ENCODE measurements around the gene PLA2G4F.
A peak's percentile ranks its signal among the peaks of the same experiment; 100 is the strongest.

PLA2G4F gene, protein sequence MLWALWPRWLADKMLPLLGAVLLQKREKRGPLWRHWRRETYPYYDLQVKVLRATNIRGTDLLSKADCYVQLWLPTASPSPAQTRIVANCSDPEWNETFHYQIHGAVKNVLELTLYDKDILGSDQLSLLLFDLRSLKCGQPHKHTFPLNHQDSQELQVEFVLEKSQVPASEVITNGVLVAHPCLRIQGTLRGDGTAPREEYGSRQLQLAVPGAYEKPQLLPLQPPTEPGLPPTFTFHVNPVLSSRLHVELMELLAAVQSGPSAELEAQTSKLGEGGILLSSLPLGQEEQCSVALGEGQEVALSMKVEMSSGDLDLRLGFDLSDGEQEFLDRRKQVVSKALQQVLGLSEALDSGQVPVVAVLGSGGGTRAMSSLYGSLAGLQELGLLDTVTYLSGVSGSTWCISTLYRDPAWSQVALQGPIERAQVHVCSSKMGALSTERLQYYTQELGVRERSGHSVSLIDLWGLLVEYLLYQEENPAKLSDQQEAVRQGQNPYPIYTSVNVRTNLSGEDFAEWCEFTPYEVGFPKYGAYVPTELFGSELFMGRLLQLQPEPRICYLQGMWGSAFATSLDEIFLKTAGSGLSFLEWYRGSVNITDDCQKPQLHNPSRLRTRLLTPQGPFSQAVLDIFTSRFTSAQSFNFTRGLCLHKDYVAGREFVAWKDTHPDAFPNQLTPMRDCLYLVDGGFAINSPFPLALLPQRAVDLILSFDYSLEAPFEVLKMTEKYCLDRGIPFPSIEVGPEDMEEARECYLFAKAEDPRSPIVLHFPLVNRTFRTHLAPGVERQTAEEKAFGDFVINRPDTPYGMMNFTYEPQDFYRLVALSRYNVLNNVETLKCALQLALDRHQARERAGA

DNA sequence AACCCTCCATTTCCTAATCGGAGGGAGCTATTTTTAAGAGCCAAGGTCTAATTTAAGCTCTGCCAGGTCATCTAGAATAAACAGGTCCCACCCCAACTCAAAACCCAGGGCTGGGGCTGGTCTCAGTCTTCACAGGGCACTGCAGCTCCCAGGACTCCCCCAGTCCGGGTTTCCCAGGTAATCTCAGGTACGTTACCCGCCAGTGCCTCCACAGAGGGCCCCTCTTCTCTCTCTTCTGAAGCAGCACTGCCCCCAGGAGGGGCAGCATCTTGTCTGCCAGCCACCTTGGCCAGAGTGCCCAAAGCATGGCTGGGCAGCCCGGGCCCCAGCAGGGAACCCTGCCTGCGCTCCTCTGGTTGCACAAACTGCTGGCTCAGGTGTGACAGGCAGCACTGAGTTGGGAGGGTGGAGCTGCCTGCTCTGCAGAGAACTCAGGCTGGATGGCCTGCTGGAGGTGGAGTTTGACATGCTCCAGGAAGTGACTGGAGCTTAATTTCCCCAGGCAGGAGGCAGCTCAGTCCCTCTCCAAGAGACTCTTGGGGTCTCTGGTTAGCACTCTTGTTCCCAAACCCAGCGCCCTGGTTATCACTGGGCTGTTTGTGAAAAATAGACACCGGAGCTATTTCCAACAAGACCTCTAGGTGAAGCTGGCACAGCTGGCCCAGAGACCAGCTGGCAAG is at the start of gene PLA2G4F:
Gene PLA2G4F (minus strand): TSS at position 394 of the 680 bp plus-strand sequence. CDS start 87 bp downstream, at position 307.
- Mint-ChIP-seq H3K4me3 (no peak within 1 kb of the TSS), H3K27ac (no peak within 1 kb of the TSS), H3K9me3 (no peaks in the 10 kb centered on the region), H3K27me3 (no peaks in the 10 kb centered on the region), H3K4me1 (no peaks in the 10 kb centered on the region), H3K36me3 (peaks cover 12% of the 10 kb centered on the region)
- CTCF ChIA-PET: no interaction called here
- peak; percentile 23 for DNase-seq

DNA sequence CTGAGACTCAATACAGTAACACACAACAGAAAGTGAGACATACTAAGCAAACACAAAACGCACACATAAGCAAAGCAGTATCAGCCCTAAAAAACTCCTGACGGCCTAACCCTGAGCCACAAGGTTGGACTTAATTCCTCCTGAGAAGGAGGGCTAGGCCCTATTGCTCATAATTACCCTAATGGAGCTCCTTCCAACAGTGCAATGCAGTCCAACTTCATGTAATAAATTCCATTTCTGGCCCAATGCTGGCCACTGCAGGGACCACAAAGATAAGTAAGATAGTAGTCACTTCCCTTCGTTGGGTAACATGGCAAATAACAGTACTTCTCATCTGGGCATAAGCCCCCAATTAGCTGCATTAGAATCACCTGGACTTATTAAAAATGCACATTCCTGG is 47.5 kb upstream of the PLA2G4F start:
- Mint-ChIP-seq H3K4me3 (no peak overlapping the region), H3K27ac (no peak overlapping the region), H3K27me3 (no peaks in the 10 kb centered on the region), H3K9me3 (peaks cover 2% of the 10 kb centered on the region), H3K4me1 (peaks cover 37% of the 10 kb centered on the region), H3K36me3 (peaks cover 27% of the 10 kb centered on the region)
- CTCF ChIA-PET: no interaction called here
- no peak for DNase-seq

DNA sequence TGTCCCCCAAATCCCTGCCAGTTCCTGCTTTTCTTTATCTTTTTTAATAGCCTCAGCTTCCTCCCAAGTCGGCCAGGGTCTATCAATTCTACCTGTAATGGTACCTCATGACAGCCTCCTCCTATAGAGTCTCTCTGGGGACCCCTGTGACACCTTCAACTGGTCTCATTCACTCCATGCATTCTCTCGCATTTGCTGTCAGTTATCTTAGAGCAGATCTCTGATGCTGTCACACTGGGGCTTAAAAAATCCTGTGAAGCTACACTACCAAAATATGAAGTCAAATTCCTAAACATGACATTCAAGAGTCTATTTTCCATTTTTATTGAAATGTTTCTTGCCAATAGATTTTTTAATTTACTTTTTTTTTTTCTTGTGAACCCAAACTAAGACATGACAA is 46.2 kb upstream of the PLA2G4F start:
- no peak for DNase-seq
- H3K4me3 Mint-ChIP-seq: no peak overlapping the region
- peaks cover 29% of the 10 kb centered on the region for H3K4me1 Mint-ChIP-seq
- H3K27me3 Mint-ChIP-seq: no peaks in the 10 kb centered on the region
- no peaks in the 10 kb centered on the region for H3K9me3 Mint-ChIP-seq
- H3K36me3 Mint-ChIP-seq: peaks cover 29% of the 10 kb centered on the region
- H3K27ac Mint-ChIP-seq: no peak overlapping the region
- CTCF ChIA-PET: no interaction called here

DNA sequence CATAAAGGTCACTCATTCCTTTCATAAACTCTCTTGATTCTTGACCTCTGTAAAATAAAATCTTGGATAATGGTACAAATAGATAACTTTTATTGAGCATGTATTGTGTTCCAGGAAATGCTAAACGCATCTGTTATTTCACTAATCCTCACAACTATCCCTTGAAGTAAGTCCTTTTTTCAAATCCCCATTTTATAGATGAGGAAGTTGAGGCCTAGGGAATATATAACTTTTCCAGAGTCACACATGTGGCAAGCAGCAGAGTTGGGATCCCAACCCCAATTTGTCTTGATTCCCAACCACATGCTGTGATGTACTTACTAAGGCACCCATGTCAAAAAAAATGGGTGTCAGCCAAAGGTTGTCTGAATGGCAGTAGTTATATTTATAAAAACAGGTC is 45.4 kb upstream of the PLA2G4F start:
- Mint-ChIP-seq H3K27me3 (no peaks in the 10 kb centered on the region), H3K36me3 (peaks cover 32% of the 10 kb centered on the region), H3K4me3 (no peak overlapping the region), H3K27ac (no peak overlapping the region), H3K9me3 (no peaks in the 10 kb centered on the region), H3K4me1 (peaks cover 20% of the 10 kb centered on the region)
- no peak for DNase-seq
- CTCF ChIA-PET: no interaction called here

DNA sequence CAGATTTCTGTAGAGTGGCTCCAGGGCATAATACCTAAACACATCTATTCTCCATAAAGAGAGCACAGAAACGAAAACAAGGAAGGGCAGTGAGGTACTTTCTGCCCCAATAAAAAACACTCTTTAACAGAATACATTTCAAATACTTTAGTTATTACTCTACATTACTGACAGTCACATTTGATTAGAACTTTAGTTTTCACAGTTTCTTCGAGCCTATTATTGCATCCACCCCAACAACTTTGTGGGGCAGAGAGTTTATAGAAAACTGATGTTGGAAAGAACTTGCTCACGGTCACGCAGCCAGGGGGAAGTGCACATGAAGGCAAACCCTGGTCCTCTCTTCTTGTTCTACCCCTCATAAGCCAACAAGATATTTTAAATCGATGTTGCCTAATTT is 42.7 kb upstream of the PLA2G4F start:
- Mint-ChIP-seq H3K36me3 (peaks cover 48% of the 10 kb centered on the region), H3K4me3 (no peak overlapping the region), H3K27ac (no peak overlapping the region), H3K27me3 (no peaks in the 10 kb centered on the region), H3K4me1 (peaks cover 7% of the 10 kb centered on the region), H3K9me3 (peaks cover 3% of the 10 kb centered on the region)
- CTCF ChIA-PET: no interaction called here
- no peak for DNase-seq

DNA sequence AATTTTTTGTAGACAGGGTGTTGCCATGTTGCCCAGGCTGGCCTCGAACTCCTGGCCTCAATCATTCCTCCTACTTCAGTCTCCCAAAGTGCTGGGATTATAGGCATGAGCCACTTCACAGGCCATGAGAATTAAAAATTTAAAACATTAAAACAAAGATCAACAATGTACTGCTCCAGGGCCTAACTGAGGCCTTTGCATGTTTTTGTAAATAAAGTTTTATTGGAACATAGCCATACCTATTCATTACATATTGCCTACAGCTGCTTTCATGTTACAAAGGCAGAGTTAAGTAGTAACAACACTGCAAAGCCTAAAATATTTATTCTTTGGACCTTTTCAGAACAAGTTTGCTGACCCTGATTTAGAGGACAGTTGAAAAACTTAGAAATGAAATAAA is 42.1 kb upstream of the PLA2G4F start:
- Mint-ChIP-seq H3K36me3 (peaks cover 46% of the 10 kb centered on the region), H3K4me1 (peaks cover 5% of the 10 kb centered on the region), H3K27ac (no peak overlapping the region), H3K9me3 (peaks cover 3% of the 10 kb centered on the region), H3K27me3 (no peaks in the 10 kb centered on the region), H3K4me3 (no peak overlapping the region)
- no peak for DNase-seq
- CTCF ChIA-PET: interaction anchor here (1.0 kb wide), 1 partner anchor 28 kb away, joined by 3 read pairs; no protein-coding TSS in a partner anchor

DNA sequence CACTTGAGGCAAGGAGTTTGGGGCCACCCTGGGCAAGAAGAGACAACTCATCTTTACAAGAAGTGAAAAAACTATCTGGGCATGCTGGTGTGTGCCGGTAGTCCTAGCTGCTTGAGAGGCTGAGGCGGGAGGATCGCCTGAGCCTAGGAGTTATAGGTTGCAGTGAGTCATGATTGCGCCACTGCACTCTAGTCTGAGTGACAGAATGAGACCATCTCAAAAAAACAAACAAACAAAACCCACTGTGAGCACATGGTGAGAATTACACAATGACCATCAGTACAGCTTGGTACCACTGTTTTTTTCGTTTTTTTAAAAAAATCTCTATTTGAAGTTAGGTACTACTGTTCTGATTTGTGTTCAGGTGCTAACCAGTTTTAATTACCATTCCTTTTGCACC is 38.1 kb upstream of the PLA2G4F start:
- Mint-ChIP-seq H3K4me3 (no peak overlapping the region), H3K27me3 (no peaks in the 10 kb centered on the region), H3K27ac (no peak overlapping the region), H3K4me1 (peaks cover 22% of the 10 kb centered on the region), H3K36me3 (peaks cover 57% of the 10 kb centered on the region), H3K9me3 (peaks cover 3% of the 10 kb centered on the region)
- no peak for DNase-seq
- CTCF ChIA-PET: no interaction called here

DNA sequence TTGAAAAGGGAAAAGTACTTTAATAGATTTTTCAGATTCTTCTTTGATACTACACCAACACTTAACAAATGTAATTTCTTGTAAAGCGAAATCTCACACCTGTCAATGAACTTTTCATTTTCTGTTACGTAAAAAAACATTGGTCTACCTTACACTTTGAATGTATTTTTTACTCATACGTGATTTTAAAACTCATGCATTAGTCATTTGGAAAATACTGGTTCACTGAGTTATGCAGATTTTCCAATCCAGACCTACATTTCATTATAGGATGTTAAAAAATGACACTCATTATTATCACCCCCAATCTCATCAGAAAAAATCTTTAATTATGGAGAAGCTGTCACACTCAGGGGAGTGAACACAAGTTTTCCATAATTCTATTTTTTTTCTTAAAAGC is 36.9 kb upstream of the PLA2G4F start:
- Mint-ChIP-seq H3K4me3 (no peak overlapping the region), H3K27ac (no peak overlapping the region), H3K27me3 (no peaks in the 10 kb centered on the region), H3K4me1 (peaks cover 22% of the 10 kb centered on the region), H3K9me3 (peaks cover 3% of the 10 kb centered on the region), H3K36me3 (peaks cover 58% of the 10 kb centered on the region)
- no peak for DNase-seq
- CTCF ChIA-PET: no interaction called here

DNA sequence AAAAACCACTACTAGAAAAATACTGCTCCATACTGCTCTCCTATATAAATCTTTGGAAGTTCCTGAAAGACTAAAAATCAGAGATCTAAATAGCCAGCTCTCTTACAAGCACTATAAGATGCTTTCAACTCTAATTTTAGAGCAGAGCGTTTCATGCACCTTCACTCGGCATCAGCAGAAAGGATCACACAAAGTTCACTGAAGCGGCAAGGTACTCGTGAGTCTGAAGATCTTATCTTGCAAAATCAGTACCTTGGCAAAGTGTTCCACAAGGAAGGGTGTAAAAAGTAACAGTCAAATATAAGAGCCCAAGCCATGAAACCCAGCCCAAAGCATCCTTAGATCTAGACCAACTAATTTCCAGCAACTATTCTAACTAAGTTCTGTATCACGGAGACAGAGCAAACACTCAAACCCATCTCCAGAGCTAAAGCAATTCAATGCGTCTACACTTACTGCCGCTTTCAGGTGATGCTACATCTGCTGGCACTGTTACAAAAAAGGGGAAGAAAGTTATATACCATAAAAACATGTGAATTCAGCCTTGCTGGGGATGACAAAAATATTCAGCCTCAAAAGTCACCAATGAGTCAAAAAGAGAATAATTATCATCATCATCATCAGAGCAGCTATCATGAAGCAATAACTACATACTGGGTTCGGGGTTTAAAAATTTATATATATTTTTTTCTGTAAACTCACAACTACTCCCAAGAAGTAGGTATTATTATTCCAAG is 35.3 kb upstream of the PLA2G4F start:
- H3K4me1 Mint-ChIP-seq: peaks cover 22% of the 10 kb centered on the region
- DNase-seq: no peak
- H3K9me3 Mint-ChIP-seq: peaks cover 3% of the 10 kb centered on the region
- H3K27ac Mint-ChIP-seq: no peak overlapping the region
- H3K36me3 Mint-ChIP-seq: peaks cover 56% of the 10 kb centered on the region
- no peak overlapping the region for H3K4me3 Mint-ChIP-seq
- CTCF ChIA-PET: interaction anchor here (0.5 kb wide), 1 partner anchor 50 kb away, joined by 3 read pairs; no protein-coding TSS in a partner anchor
- no peaks in the 10 kb centered on the region for H3K27me3 Mint-ChIP-seq

DNA sequence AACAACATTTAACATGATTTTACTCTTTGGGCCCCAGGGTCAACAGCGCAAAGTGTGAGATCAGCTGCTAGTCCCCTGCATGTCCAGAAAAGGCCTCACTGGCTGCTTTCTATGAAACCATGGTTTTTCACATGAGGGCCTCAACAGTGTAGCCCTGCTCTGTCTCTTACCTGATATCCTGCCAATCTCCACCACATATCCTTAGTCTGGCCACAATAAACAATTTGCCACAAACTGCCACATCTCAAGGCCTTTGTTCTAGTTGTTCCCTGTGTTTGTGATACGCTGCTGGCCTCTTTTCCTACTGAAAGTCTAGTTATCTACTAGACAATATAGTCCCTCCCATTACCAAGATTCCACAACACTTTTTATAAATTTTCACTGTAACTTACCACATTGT is 33.9 kb upstream of the PLA2G4F start:
- H3K4me3 Mint-ChIP-seq: no peak overlapping the region
- no peak for DNase-seq
- no peaks in the 10 kb centered on the region for H3K27me3 Mint-ChIP-seq
- CTCF ChIA-PET: no interaction called here
- H3K36me3 Mint-ChIP-seq: peaks cover 56% of the 10 kb centered on the region
- no peaks in the 10 kb centered on the region for H3K9me3 Mint-ChIP-seq
- peaks cover 22% of the 10 kb centered on the region for H3K4me1 Mint-ChIP-seq
- H3K27ac Mint-ChIP-seq: peak overlapping the region; percentile 2

DNA sequence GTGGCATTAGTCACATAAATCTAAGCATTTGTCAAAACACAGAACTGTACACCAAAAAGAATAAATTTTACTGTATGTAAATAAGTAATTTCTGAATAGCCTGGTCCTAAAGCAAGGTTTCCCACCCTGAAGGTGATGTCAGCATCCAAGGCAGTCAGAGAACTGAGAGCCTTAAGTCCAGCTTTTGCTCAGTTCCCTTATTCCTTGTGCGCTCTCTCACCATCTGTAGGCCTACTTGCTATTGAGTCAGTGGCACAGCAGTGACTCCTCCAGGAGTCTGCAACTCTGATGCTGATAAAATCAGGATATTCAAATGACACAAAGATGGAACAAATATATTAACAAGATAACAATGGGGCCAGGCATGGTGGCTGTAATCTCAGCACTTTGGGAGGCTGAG is 29.4 kb upstream of the PLA2G4F start:
- no peaks in the 10 kb centered on the region for H3K27me3 Mint-ChIP-seq
- H3K27ac Mint-ChIP-seq: no peak overlapping the region
- H3K4me3 Mint-ChIP-seq: no peak overlapping the region

DNA sequence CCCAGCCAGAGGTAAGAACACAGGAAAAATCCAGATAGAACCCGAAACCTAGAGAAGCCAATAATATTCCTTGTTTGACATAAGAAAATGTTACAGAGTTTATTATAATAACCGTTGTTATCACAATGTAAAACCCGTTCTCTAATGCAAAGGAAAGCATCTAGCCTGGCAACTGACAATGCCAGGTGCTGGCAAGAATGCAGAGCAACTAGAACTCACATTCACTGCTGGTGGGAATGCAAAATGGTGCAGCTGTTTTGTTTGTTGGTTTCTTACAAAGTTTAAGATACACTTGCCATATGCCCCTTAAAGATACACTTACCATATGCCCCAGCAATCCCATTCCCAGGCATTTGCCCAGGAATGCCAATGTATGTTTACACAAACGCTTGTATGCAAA is 28.3 kb upstream of the PLA2G4F start:
- Mint-ChIP-seq H3K27ac (no peak overlapping the region), H3K9me3 (no peaks in the 10 kb centered on the region), H3K4me1 (no peaks in the 10 kb centered on the region), H3K4me3 (no peak overlapping the region), H3K27me3 (no peaks in the 10 kb centered on the region), H3K36me3 (peaks cover 56% of the 10 kb centered on the region)
- no peak for DNase-seq
- CTCF ChIA-PET: no interaction called here

More for the DNA sequence above, 29.4 kb upstream of the PLA2G4F start:
- CTCF ChIA-PET: no interaction called here
- H3K36me3 Mint-ChIP-seq: peaks cover 61% of the 10 kb centered on the region
- no peak for DNase-seq
- no peaks in the 10 kb centered on the region for H3K9me3 Mint-ChIP-seq
- peaks cover 9% of the 10 kb centered on the region for H3K4me1 Mint-ChIP-seq

DNA sequence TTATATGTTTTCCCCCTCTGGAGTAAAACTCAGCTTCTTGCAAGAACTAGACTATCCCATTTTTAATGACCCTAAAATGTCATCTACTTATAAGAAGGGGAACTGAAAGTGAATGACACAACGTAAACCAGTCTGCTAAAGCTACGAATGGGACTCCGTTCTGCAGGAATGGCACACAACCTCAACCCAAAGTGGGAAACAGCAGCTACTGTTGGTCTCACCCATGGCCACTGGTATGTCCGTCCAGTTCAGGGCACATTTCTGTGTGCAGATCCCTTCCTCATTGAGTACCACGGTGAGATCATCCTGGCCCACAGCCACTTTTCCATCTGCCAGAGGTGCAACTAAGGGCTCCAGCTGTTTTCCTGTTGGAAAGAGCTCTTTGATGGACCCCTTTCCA is 27.9 kb upstream of the PLA2G4F start:
- Mint-ChIP-seq H3K4me1 (no peaks in the 10 kb centered on the region), H3K36me3 (peaks cover 55% of the 10 kb centered on the region), H3K27me3 (no peaks in the 10 kb centered on the region), H3K9me3 (no peaks in the 10 kb centered on the region), H3K4me3 (no peak overlapping the region), H3K27ac (no peak overlapping the region)
- DNase-seq: no peak
- CTCF ChIA-PET: interaction anchor here (0.6 kb wide), 2 partner anchors 21 to 37 kb away, joined by 3 to 4 read pairs; no protein-coding TSS in a partner anchor

DNA sequence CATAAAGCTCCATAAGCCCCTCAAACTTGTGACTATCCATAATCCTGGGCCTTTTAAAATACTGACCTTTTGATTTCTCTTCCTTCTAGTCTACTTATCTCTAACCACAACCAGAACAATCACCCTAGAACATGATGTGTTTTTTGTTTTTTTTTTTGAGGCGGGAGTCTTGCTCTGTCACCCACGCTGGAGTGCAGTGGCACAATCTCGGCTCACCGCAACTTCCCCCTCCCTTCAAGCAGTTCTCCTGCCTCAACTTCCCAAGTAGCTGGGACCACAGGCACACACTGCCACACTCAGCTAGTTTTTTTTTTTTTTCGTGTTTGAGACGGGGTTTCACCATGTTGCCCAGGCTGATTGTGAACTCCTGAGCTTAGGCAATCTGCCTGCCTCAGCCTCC is 26.5 kb upstream of the PLA2G4F start:
- no peak for DNase-seq
- no peaks in the 10 kb centered on the region for H3K4me1 Mint-ChIP-seq
- CTCF ChIA-PET: no interaction called here
- H3K4me3 Mint-ChIP-seq: no peak overlapping the region
- no peaks in the 10 kb centered on the region for H3K27me3 Mint-ChIP-seq
- peaks cover 55% of the 10 kb centered on the region for H3K36me3 Mint-ChIP-seq
- H3K27ac Mint-ChIP-seq: no peak overlapping the region
- no peaks in the 10 kb centered on the region for H3K9me3 Mint-ChIP-seq
